ENCODE measurements around the gene LTBP1.

GRCh38 chr2:33139949-33140348, 193.2 kb downstream of the LTBP1 start:
- TF ChIP-seq, protein P1, sequence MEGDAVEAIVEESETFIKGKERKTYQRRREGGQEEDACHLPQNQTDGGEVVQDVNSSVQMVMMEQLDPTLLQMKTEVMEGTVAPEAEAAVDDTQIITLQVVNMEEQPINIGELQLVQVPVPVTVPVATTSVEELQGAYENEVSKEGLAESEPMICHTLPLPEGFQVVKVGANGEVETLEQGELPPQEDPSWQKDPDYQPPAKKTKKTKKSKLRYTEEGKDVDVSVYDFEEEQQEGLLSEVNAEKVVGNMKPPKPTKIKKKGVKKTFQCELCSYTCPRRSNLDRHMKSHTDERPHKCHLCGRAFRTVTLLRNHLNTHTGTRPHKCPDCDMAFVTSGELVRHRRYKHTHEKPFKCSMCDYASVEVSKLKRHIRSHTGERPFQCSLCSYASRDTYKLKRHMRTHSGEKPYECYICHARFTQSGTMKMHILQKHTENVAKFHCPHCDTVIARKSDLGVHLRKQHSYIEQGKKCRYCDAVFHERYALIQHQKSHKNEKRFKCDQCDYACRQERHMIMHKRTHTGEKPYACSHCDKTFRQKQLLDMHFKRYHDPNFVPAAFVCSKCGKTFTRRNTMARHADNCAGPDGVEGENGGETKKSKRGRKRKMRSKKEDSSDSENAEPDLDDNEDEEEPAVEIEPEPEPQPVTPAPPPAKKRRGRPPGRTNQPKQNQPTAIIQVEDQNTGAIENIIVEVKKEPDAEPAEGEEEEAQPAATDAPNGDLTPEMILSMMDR (IDR thresholded peaks at IDR 0.05) = no peak
- no peak for TF ChIP-seq SIN3A (IDR thresholded peaks at IDR 0.05; ENCODE audit: borderline replicate concordance, insufficient read depth, low read depth, low read length)
- TF ChIP-seq TCF7L2 (IDR thresholded peaks at IDR 0.05; ENCODE audit: low read depth, low read length) = no peak
- TF ChIP-seq, protein P2, sequence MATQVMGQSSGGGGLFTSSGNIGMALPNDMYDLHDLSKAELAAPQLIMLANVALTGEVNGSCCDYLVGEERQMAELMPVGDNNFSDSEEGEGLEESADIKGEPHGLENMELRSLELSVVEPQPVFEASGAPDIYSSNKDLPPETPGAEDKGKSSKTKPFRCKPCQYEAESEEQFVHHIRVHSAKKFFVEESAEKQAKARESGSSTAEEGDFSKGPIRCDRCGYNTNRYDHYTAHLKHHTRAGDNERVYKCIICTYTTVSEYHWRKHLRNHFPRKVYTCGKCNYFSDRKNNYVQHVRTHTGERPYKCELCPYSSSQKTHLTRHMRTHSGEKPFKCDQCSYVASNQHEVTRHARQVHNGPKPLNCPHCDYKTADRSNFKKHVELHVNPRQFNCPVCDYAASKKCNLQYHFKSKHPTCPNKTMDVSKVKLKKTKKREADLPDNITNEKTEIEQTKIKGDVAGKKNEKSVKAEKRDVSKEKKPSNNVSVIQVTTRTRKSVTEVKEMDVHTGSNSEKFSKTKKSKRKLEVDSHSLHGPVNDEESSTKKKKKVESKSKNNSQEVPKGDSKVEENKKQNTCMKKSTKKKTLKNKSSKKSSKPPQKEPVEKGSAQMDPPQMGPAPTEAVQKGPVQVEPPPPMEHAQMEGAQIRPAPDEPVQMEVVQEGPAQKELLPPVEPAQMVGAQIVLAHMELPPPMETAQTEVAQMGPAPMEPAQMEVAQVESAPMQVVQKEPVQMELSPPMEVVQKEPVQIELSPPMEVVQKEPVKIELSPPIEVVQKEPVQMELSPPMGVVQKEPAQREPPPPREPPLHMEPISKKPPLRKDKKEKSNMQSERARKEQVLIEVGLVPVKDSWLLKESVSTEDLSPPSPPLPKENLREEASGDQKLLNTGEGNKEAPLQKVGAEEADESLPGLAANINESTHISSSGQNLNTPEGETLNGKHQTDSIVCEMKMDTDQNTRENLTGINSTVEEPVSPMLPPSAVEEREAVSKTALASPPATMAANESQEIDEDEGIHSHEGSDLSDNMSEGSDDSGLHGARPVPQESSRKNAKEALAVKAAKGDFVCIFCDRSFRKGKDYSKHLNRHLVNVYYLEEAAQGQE (IDR thresholded peaks at IDR 0.05; ENCODE audit: insufficient read depth in 1 of 2, low read depth in 2 of 2, low read length in 1 of 2) = no peak

All from Panc1 (cell line).